Endothelial cell of umbilical vein (primary cell): ENCODE data around the gene SARS1. TPM values are rescaled to one million over a fixed set of nuclear protein-coding genes. Genes with fewer than 3 reads are reported as not detected.

ENCODE experiments used
- BruUV-seq: library from RNA; stranded (reverse); fragments of 400-500 nt; replicated peaks from 2 replicates; lab custom pipeline; 2021; lab: Mats Ljungman, UMichigan
- CTCF ChIA-PET: fragments of 300-600, 350-600 bp; sonication (Branson Sonifier 250); formaldehyde crosslinking; loops from one replicate; lab custom pipeline; 2021; ENCODE audit warnings: antibody characterized with exemption, inconsistent platforms; lab: Charles Lee
- POLR2A ChIA-PET: fragments of 300-600, 350-600 bp; sonication (Branson Sonifier 250); formaldehyde crosslinking; loops from one replicate; lab custom pipeline; 2021; ENCODE audit warnings: antibody characterized with exemption, inconsistent platforms; lab: Charles Lee
- DNase-seq: peaks from one replicate; pipeline ENCODE4 v3.0.0-alpha.2; 2011; ENCODE audit warnings: low read depth, low spot score
- FAIRE-seq: peaks from 2 replicates; lab custom pipeline; 2011; peaks lifted over from hg19 to GRCh38; lab: Jason Lieb, UNC
- H2AFZ ChIP-seq: 2 replicates; pipeline ENCODE4 v1.6.0; 2012; ENCODE audit warnings: low read depth, low read length, control low read depth, inconsistent platforms
- H3K27ac ChIP-seq: 2 replicates; pipeline ENCODE4 v1.5.1; 2011; ENCODE audit warnings: low read depth, mild to moderate bottlenecking, control low read depth, low read length, moderate library complexity; ENCODE audit not compliant: insufficient read depth
- H3K27me3 ChIP-seq, 2 experiments: 2 replicates each; pipeline versions ENCODE4 v1.6.0 to v1.6.1; 2011; ENCODE audit warnings: low read length in 2 of 2, mixed read lengths in 1 of 2; ENCODE audit not compliant: control insufficient read depth in 2 of 2, insufficient read depth in 2 of 2
- H3K36me3 ChIP-seq, 2 experiments: 2 replicates in 1 of 2; 3 replicates in 1 of 2; pipeline ENCODE4 v1.5.1; 2011; ENCODE audit warnings: low read length in 2 of 2, mild to moderate bottlenecking in 1 of 2, moderate library complexity in 1 of 2; ENCODE audit not compliant: control insufficient read depth in 2 of 2, insufficient read depth in 2 of 2; ENCODE audit errors: extremely low read depth in 1 of 2
- H3K4me1 ChIP-seq: 3 replicates; pipeline ENCODE4 v1.5.1; 2011; ENCODE audit warnings: mild to moderate bottlenecking, low read length; ENCODE audit not compliant: control insufficient read depth, insufficient read depth; ENCODE audit errors: extremely low read depth
- H3K4me2 ChIP-seq: 2 replicates; pipeline ENCODE4 v1.6.1; 2011; ENCODE audit warnings: low read length, control low read depth, mixed read lengths; ENCODE audit not compliant: insufficient read depth
- H3K4me3 ChIP-seq, 3 experiments: fragments of 200-600 bp in 1 of 3; sonication (generic), shearing (Covaris generic) in 1 of 3; replicated peaks in 1 of 3; 2 replicates each; pipeline ENCODE4 v1.5.1; 2011 to 2016; ENCODE audit warnings: control low read depth in 3 of 3, low read length in 3 of 3, mild to moderate bottlenecking in 2 of 3, inconsistent platforms in 1 of 3, low read depth in 1 of 3, moderate library complexity in 1 of 3; ENCODE audit not compliant: insufficient read depth in 1 of 3
- H3K79me2 ChIP-seq: 2 replicates; pipeline ENCODE4 v1.6.0; 2012; ENCODE audit warnings: low read length, inconsistent platforms; ENCODE audit not compliant: control insufficient read depth, insufficient read depth
- H3K9ac ChIP-seq: replicated peaks from 2 replicates; pipeline ENCODE3; 2011; ENCODE audit warnings: low read length, control low read depth; ENCODE audit not compliant: insufficient read depth; ENCODE audit errors: extremely low read depth
- H3K9me1 ChIP-seq: replicated peaks from 3 replicates; pipeline ENCODE4 v1.6.0; 2011; ENCODE audit warnings: mild to moderate bottlenecking, low read length; ENCODE audit not compliant: control insufficient read depth, insufficient read depth; ENCODE audit errors: extremely low read depth
- H3K9me3 ChIP-seq: replicated peaks from 2 replicates; pipeline ENCODE4 v1.5.1; 2012; ENCODE audit warnings: low read length, inconsistent platforms; ENCODE audit not compliant: control insufficient read depth, insufficient read depth
- H4K20me1 ChIP-seq: replicated peaks from 2 replicates; pipeline ENCODE3; 2011; ENCODE audit warnings: mild to moderate bottlenecking, low read length; ENCODE audit not compliant: control insufficient read depth, insufficient read depth; ENCODE audit errors: extremely low read depth
- EZH2 ChIP-seq: IDR thresholded peaks from 2 replicates; pipeline ENCODE4 v1.6.1; 2012; ENCODE audit warnings: borderline replicate concordance, low read depth, mild to moderate bottlenecking, moderate library complexity, low read length, inconsistent platforms; ENCODE audit not compliant: severe bottlenecking
- FOS ChIP-seq: IDR thresholded peaks from 2 replicates; pipeline ENCODE4 v1.6.1; 2011; ENCODE audit warnings: mild to moderate bottlenecking, low read length, moderate library complexity, borderline replicate concordance; ENCODE audit not compliant: insufficient read depth
- GATA2 ChIP-seq: IDR thresholded peaks from 2 replicates; pipeline ENCODE4 v1.7.0; 2011; ENCODE audit warnings: low read depth, mild to moderate bottlenecking, moderate library complexity, mixed read lengths, low read length; ENCODE audit not compliant: insufficient read length, insufficient read depth
- JUN ChIP-seq: IDR thresholded peaks from 2 replicates; pipeline ENCODE4 v1.6.1; 2011; ENCODE audit warnings: borderline replicate concordance, low read depth; ENCODE audit not compliant: insufficient read length, insufficient read depth
- MYC ChIP-seq: IDR thresholded peaks from one replicate; pipeline ENCODE4 v1.6.1; 2011; ENCODE audit warnings: mild to moderate bottlenecking, low read depth, low read length
- POLR2A ChIP-seq: IDR thresholded peaks from 2 replicates; pipeline ENCODE4 v1.6.1; 2012; ENCODE audit warnings: low read depth, mild to moderate bottlenecking, control low read depth, low read length
- POLR2AphosphoS5 ChIP-seq: IDR thresholded peaks from 2 replicates; pipeline ENCODE4 v1.6.1; 2012; ENCODE audit warnings: low read depth, mild to moderate bottlenecking, control low read depth, low read length, moderate library complexity; ENCODE audit not compliant: insufficient read depth
- dilution Hi-C: fragments of 300-500 bp; cut with MboI; formaldehyde crosslinking; loops from one replicate; pipeline ENCODE4 v1.15.0; 2019; ENCODE audit warnings: low sequenced_read_pairs; ENCODE audit not compliant: extremely low pct_ligation_motif_present
- intact Hi-C: fragments of 100-400 bp; cut with micrococcal nuclease; formaldehyde crosslinking; loops from one replicate; pipeline ENCODE4 v1.10.0; 2022
- polyA plus RNA-seq, 4 experiments: library from polyadenylated mRNA; depleted of rRNA in 3 of 4; stranded (reverse) in 3 of 4; unstranded in 1 of 4; fragments of >200 nt; gene quantifications; 2 replicates each; pipeline versions ENCODE4 v1.2.1 to v1.2.3, GENCODE V29; 2011 to 2012; ENCODE audit warnings: missing spikeins in 1 of 4
- total RNA-seq: library from RNA; stranded (reverse); gene quantifications from 2 replicates; pipeline ENCODE4 v1.2.3, GENCODE V29; 2021
- TF ChIP-seq, protein P1 (sequence below), 2 donors: IDR thresholded peaks; 1 replicate in 1 of 2; 2 replicates in 1 of 2; pipeline ENCODE4 v1.5.1; 2011; ENCODE audit warnings: low read length in 2 of 2, mild to moderate bottlenecking in 2 of 2, moderate library complexity in 2 of 2, control low read depth in 1 of 2, inconsistent platforms in 1 of 2, low read depth in 1 of 2; ENCODE audit not compliant: insufficient read depth in 1 of 2; ENCODE audit errors: extremely low read depth in 1 of 2
- TF ChIP-seq, protein P2 (sequence below): IDR thresholded peaks from 2 replicates; pipeline ENCODE4 v1.6.1; 2011; ENCODE audit not compliant: insufficient read depth, insufficient read length

SARS1 gene
- total and polyA plus RNA-seq, 2 donors (not counting 3 experiments of a cell fraction or from before 2014, with no cell fraction given) = 110 to 178 TPM

DNA sequence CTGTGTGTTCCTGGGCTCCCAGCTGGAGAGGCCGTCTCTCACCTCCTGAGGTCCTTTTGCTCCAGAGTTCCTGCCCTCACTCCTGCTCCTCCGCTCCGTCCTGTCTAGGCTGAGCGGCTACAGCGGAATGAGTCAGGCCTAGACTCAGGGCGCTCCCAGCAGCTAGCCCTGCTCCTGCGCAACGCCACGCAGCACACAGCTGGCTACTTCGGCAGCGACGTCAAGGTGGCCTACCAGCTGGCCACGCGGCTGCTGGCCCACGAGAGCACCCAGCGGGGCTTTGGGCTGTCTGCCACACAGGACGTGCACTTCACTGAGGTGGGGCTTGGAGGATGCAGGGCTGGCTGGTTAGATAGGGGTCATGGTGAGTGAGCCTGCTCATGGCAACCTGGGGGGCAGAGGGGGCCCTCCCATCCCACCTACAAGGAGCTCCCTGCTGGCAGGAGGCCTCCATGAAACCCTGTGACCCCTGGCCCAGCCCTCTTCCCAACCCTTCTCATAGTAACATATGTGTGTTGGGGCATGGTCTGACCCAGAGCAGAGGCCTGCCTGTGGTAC is 54.1 kb downstream of the SARS1 start:
- Histone ChIP-seq H3K9ac (no peak overlapping the region), H3K4me1 (no peaks in the 10 kb centered on the region), H3K4me2 (no peak overlapping the region), H3K27ac (no peak overlapping the region), H3K9me1 (no peaks in the 10 kb centered on the region), H2AFZ (no peak overlapping the region), H3K4me3 (no peak overlapping the region), H3K9me3 (no peaks in the 10 kb centered on the region), H3K79me2 (no peaks in the 10 kb centered on the region), H3K36me3 (no peaks in the 10 kb centered on the region), H4K20me1 (no peaks in the 10 kb centered on the region), H3K27me3 (no peaks in the 10 kb centered on the region)
- TF ChIP-seq EZH2 (no peak), POLR2A (no peak), GATA2 (no peak), FOS (no peak), JUN (no peak), POLR2AphosphoS5 (no peak), MYC (no peak)
- TF ChIP-seq, protein P1, sequence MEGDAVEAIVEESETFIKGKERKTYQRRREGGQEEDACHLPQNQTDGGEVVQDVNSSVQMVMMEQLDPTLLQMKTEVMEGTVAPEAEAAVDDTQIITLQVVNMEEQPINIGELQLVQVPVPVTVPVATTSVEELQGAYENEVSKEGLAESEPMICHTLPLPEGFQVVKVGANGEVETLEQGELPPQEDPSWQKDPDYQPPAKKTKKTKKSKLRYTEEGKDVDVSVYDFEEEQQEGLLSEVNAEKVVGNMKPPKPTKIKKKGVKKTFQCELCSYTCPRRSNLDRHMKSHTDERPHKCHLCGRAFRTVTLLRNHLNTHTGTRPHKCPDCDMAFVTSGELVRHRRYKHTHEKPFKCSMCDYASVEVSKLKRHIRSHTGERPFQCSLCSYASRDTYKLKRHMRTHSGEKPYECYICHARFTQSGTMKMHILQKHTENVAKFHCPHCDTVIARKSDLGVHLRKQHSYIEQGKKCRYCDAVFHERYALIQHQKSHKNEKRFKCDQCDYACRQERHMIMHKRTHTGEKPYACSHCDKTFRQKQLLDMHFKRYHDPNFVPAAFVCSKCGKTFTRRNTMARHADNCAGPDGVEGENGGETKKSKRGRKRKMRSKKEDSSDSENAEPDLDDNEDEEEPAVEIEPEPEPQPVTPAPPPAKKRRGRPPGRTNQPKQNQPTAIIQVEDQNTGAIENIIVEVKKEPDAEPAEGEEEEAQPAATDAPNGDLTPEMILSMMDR (IDR thresholded peaks at IDR 0.05; ENCODE audit: extremely low read depth in 1 of 2, insufficient read depth in 1 of 2, low read depth in 1 of 2, low read length in 2 of 2) = no peak
- TF ChIP-seq, protein P2, sequence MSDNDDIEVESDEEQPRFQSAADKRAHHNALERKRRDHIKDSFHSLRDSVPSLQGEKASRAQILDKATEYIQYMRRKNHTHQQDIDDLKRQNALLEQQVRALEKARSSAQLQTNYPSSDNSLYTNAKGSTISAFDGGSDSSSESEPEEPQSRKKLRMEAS = no peak
- intact Hi-C loops = no loop called here
- BruUV-seq = no TSS peak
- FAIRE-seq = no peak
- dilution Hi-C loops = no loop called here
- POLR2A ChIA-PET = no interaction called here
- CTCF ChIA-PET = interaction anchor here (0.8 to 5.5 kb wide), 2 partner anchors 10 to 132 kb away, joined by 4 to 124 read pairs; partner anchors contain the start of gene SORT1
- no peak for DNase-seq
